NT2/D1 (cell line): Measurements from ENCODE around the gene DGCR8.

ENCODE experiments used
- SUZ12 ChIP-seq: IDR thresholded peaks from 2 replicates; pipeline ENCODE4 v1.6.1; 2011; ENCODE audit not compliant: insufficient read length, insufficient read depth; ENCODE audit errors: extremely low read depth
- YY1 ChIP-seq: IDR thresholded peaks from 2 replicates; pipeline ENCODE4 v1.6.1; 2011; ENCODE audit not compliant: insufficient read length, insufficient read depth
- ZNF274 ChIP-seq: IDR thresholded peaks from 2 replicates; pipeline ENCODE4 v1.6.1; 2011; ENCODE audit warnings: mild to moderate bottlenecking, low read depth, low read length

DNA sequence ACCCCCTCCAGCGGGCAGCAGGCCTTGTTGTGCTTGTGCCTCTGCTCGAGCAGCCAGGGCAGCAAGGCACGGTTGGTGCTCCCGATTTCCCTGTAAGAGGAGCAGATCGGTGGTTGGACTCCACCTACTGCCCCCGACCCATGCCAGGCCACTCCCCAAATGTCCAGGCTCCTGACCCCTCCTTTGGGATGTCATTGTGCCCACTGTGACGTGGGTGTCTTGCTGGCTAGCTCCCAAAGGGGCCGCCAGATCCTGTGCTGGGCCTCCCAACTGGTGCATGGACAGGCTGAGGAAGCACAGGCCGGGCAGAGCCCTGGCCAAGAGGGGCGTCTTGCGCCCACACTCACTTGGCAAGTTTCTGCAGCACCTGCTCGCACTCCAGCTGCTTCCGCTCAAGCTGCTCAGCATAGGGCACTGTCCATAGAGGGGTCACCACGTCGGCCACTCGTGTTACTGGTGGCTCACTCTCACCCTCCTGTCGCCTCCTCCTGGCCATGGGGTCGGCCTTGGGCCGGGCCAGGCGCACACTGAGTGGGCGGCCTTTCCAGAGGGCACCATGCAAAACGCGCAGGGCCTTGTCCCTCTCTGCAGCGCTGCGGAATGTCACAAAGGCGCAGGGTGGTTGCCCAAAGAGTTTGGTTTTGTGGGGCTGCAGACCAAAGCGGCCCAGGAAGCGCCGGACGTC lies 35.8 kb downstream of the DGCR8 start, which contains the start of gene RANBP1:
- TF ChIP-seq SUZ12 (no peak), YY1 (no peak), ZNF274 (no peak)
